Natural killer cell (primary cell): ENCODE measurements around the gene TRIM6. TPM values are rescaled to one million over a fixed set of nuclear protein-coding genes. Genes with fewer than 3 reads are reported as not detected.
"Not testable (repeated sequence)": the region's sequence is repeated elsewhere in the genome, so short reads cannot be mapped to it uniquely, and the experiment has no call there.

Experiments used
- ATAC-seq, 3 donors: fragments of 150-1000 bp in 2 of 3; fragments of 200-7000 bp in 1 of 3; cut with Tn5 transposase; 1 replicate in 1 of 3; 2 replicates in 2 of 3; pipeline ENCODE4 v1.10.0; 2021; ENCODE audit warnings: mild to moderate bottlenecking in 2 of 3, moderate library complexity in 2 of 3
- DNase-seq, 2 donors: peaks; one replicate each; pipeline versions ENCODE4 v3.0.0 to v3.0.0-alpha.2; 2013 to 2021; ENCODE audit warnings: mixed read lengths in 1 of 2
- H3K27ac ChIP-seq: one replicate; pipeline ENCODE4 v1.5.1; 2013; ENCODE audit warnings: mild to moderate bottlenecking, low read length
- H3K27me3 ChIP-seq: one replicate; pipeline ENCODE4 v1.6.1; 2013; ENCODE audit warnings: low read length; ENCODE audit not compliant: control insufficient read depth, insufficient read depth
- H3K36me3 ChIP-seq: one replicate; pipeline ENCODE4 v1.6.1; 2013; ENCODE audit warnings: low read length; ENCODE audit not compliant: control insufficient read depth, insufficient read depth
- H3K4me1 ChIP-seq: one replicate; pipeline ENCODE4 v1.6.1; 2013; ENCODE audit warnings: low read length; ENCODE audit not compliant: control insufficient read depth, insufficient read depth
- H3K4me3 ChIP-seq: one replicate; pipeline ENCODE4 v1.5.1; 2013; ENCODE audit warnings: low read length
- H3K9me3 ChIP-seq: one replicate; pipeline ENCODE4 v1.6.1; 2013; ENCODE audit warnings: low read length; ENCODE audit not compliant: control insufficient read depth, insufficient read depth
- H3K27ac Mint-ChIP-seq, 2 donors: one replicate each; pipeline ENCODE4 v1.8.0; 2022; ENCODE audit warnings: mild to moderate bottlenecking in 2 of 2, mixed read lengths in 2 of 2, moderate library complexity in 1 of 2
- H3K27me3 Mint-ChIP-seq, 2 donors: one replicate each; pipeline ENCODE4 v1.8.0; 2022; ENCODE audit warnings: low read depth in 2 of 2, mixed read lengths in 2 of 2
- H3K36me3 Mint-ChIP-seq: one replicate; pipeline ENCODE4 v1.8.0; 2022; ENCODE audit warnings: mixed read lengths
- H3K4me1 Mint-ChIP-seq, 2 donors: one replicate each; pipeline ENCODE4 v1.8.0; 2022; ENCODE audit warnings: mixed read lengths in 2 of 2
- H3K4me3 Mint-ChIP-seq: one replicate; pipeline ENCODE4 v1.8.0; 2022; ENCODE audit warnings: mild to moderate bottlenecking, moderate library complexity, mixed read lengths
- H3K9me3 Mint-ChIP-seq, 2 donors: one replicate each; pipeline ENCODE4 v1.8.0; 2022; ENCODE audit warnings: mixed read lengths in 2 of 2
- CTCF ChIP-seq: fragments of 200-600 bp; IDR thresholded peaks from one replicate; pipeline ENCODE4 v1.8.0; 2022; ENCODE audit warnings: antibody characterized with exemption
- WGBS: methylation state at CpG from one replicate; pipeline ENCODE4 v1.1.7; 2013; ENCODE audit warnings: missing lambda C conversion rate; ENCODE audit not compliant: insufficient coverage; 5-methylcytosine and 5-hydroxymethylcytosine counted together
- intact Hi-C: fragments of 100-400 bp; cut with micrococcal nuclease; formaldehyde crosslinking; loops from one replicate; pipeline ENCODE4 v1.14.2; 2022
- total RNA-seq, 4 donors: library from RNA; stranded (reverse); fragments of 120-200 nt in 1 of 4; gene quantifications; one replicate each; pipeline versions ENCODE4 v1.2.3 to v1.2.4, GENCODE V29; 2013 to 2022

TRIM6 gene
- total RNA-seq, 3 donors from 2014 or later (not counting 1 experiment from before 2014, with no cell fraction given) = 1.1 TPM; not detected in 2

GRCh38 chr11:5600374-5600851 is 4.0 kb downstream of the TRIM6 start:
- WGBS = 54% methylated on average over 8 of the region's 9 CpGs

GRCh38 chr11:5602791-5603190 is 6.4 kb downstream of the TRIM6 start:
- WGBS = 96% methylated on average over 4 of the region's 4 CpGs
- DNase-seq, H3K4me3 Mint-ChIP-seq, H3K4me1 Mint-ChIP-seq, H3K27me3 Mint-ChIP-seq, H3K27ac ChIP-seq, H3K4me3 ChIP-seq, H3K36me3 ChIP-seq, H3K27ac Mint-ChIP-seq, H3K27me3 ChIP-seq, H3K36me3 Mint-ChIP-seq, H3K4me1 ChIP-seq, ATAC-seq, H3K9me3 Mint-ChIP-seq, intact Hi-C loops, H3K9me3 ChIP-seq: not testable (repeated sequence)

More at GRCh38 chr11:5600374-5600851, 4.0 kb downstream of the TRIM6 start:
- intact Hi-C loops = loop anchor here (1.0 kb wide), 1 partner anchor 208 kb away; the partner anchor contains the start of gene OR52N2
- no peaks in the 10 kb centered on the region for H3K27me3 ChIP-seq
- peak; percentile 63 for TF ChIP-seq CTCF
- H3K36me3 ChIP-seq = no peaks in the 10 kb centered on the region
- H3K27me3 Mint-ChIP-seq = peaks cover 7 to 13% of the 10 kb centered on the region in 2 donors
- H3K36me3 Mint-ChIP-seq = no peaks in the 10 kb centered on the region
- H3K4me1 ChIP-seq = peaks cover 11% of the 10 kb centered on the region
- H3K4me3 ChIP-seq = no peak overlapping the region
- H3K4me1 Mint-ChIP-seq = peaks cover 7 to 12% of the 10 kb centered on the region in 2 donors
- H3K9me3 ChIP-seq = no peaks in the 10 kb centered on the region
- DNase-seq (peak; percentile 39 to 78), ATAC-seq (peak; percentile 82 to 92 (median 92))
- no peaks in the 10 kb centered on the region for H3K9me3 Mint-ChIP-seq
- H3K4me3 Mint-ChIP-seq = no peak overlapping the region
- H3K27ac Mint-ChIP-seq = no peak overlapping the region
- no peak overlapping the region for H3K27ac ChIP-seq

GRCh38 chr11:5603326-5603725 is 6.9 kb downstream of the TRIM6 start:
- Histone ChIP-seq H3K4me1 (no peaks in the 10 kb centered on the region), H3K27me3 (no peaks in the 10 kb centered on the region), H3K36me3 (no peaks in the 10 kb centered on the region), H3K9me3 (no peaks in the 10 kb centered on the region), H3K4me3 (no peak overlapping the region), H3K27ac (no peak overlapping the region)
- 94% methylated on average over 8 of the region's 8 CpGs for WGBS
- no peaks in the 10 kb centered on the region for H3K36me3 Mint-ChIP-seq
- peaks cover 0 to 3% of the 10 kb centered on the region in 2 donors for H3K27me3 Mint-ChIP-seq
- intact Hi-C loops = no loop called here
- ATAC-seq = no peak
- no peak overlapping the region for H3K4me3 Mint-ChIP-seq
- no peaks in the 10 kb centered on the region for H3K4me1 Mint-ChIP-seq
- TF ChIP-seq CTCF = no peak
- no peak for DNase-seq
- H3K27ac Mint-ChIP-seq = no peak overlapping the region
- H3K9me3 Mint-ChIP-seq = no peaks in the 10 kb centered on the region

- no peak overlapping the region for H3K27ac ChIP-seq
- no peaks in the 10 kb centered on the region for H3K36me3 Mint-ChIP-seq
Measured at GRCh38 chr11:5604896-5605295, 8.5 kb downstream of the TRIM6 start.

More at GRCh38 chr11:5604896-5605295, 8.5 kb downstream of the TRIM6 start:
- DNase-seq (no peak), ATAC-seq (no peak)
- no peaks in the 10 kb centered on the region for H3K27me3 Mint-ChIP-seq
- Histone ChIP-seq H3K36me3 (no peaks in the 10 kb centered on the region), H3K9me3 (no peaks in the 10 kb centered on the region), H3K4me3 (no peak overlapping the region), H3K4me1 (no peaks in the 10 kb centered on the region), H3K27me3 (no peaks in the 10 kb centered on the region)
- 78% methylated on average over 4 of the region's 4 CpGs for WGBS
- H3K4me1 Mint-ChIP-seq = no peaks in the 10 kb centered on the region
- H3K27ac Mint-ChIP-seq = no peak overlapping the region
- no peak overlapping the region for H3K4me3 Mint-ChIP-seq
- H3K9me3 Mint-ChIP-seq = no peaks in the 10 kb centered on the region
- TF ChIP-seq CTCF = no peak
- intact Hi-C loops = no loop called here
